ENCODE measurements around the gene HGF. TPM values are rescaled to one million over a fixed set of nuclear protein-coding genes. Genes with fewer than 3 reads are reported as not detected.
"Not testable (repeated sequence)": the region's sequence is repeated elsewhere in the genome, so short reads cannot be mapped to it uniquely, and the experiment has no call there.

The HGF gene
- total and polyA plus RNA-seq, 2 donors (not counting 1 experiment from before 2014, with no cell fraction given): 0.25 TPM; not detected in 1

DNA sequence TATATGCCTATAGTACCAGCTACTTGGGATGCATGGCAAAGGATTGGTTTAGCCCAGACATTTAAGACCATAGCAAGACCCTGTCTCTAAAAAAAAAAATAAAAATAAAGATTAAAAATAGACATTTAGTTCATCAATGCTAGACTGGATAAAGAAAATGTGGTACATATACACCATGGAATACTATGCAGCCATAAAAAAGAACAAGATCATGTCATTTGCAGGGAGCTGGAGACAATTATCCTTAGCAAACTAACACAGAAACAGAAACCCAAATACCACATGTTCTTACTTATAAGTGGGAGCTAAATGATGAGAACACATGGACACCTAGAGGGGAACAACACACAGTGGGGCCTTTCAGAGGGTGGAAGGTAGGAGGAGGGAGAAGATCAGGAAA is 38.5 kb upstream of the HGF start:
- H3K9me3 Mint-ChIP-seq (ENCODE audit: insufficient read depth): not testable (repeated sequence)

GRCh38 chr7:81803267-81803666 is 33.4 kb upstream of the HGF start:
- H3K4me1 Mint-ChIP-seq: no peaks in the 10 kb centered on the region
- TF ChIP-seq CTCF (IDR thresholded peaks at IDR 0.05) (no peak), EZH2 (IDR thresholded peaks at IDR 0.05; ENCODE audit: borderline replicate concordance, insufficient read depth, low read depth, low read length, poor library complexity, severe bottlenecking) (no peak)
- no peak overlapping the region for H3K4me2 ChIP-seq (replicated peaks; ENCODE audit: low read depth, low read length, poor library complexity, severe bottlenecking)
- POLR2A ChIA-PET: no interaction called here
- H3K79me2 ChIP-seq (ENCODE audit: control insufficient read depth, insufficient read depth, low read length): no peaks in the 10 kb centered on the region
- DNase-seq: no peak
- no peak overlapping the region for H3K4me3 Mint-ChIP-seq
- no peak overlapping the region for H3K27ac ChIP-seq (ENCODE audit: low read length in 2 of 2)
- no peak for ATAC-seq (ENCODE audit: low read depth)
- no peak overlapping the region for H2AFZ ChIP-seq (ENCODE audit: insufficient read depth, low read depth, low read length, poor library complexity, severe bottlenecking)
- no peaks in the 10 kb centered on the region for H3K27me3 Mint-ChIP-seq
- WGBS (ENCODE audit: insufficient coverage): 87% methylated on average over 3 of the region's 5 CpGs
- no peaks in the 10 kb centered on the region for H3K27me3 ChIP-seq (replicated peaks in 1 of 4; ENCODE audit: control extremely low read depth in 1 of 4, control insufficient read depth in 3 of 4, insufficient read depth in 4 of 4, low read length in 3 of 4)
- no peak overlapping the region for H3K27ac Mint-ChIP-seq
- H3K9me3 Mint-ChIP-seq (ENCODE audit: insufficient read depth): no peaks in the 10 kb centered on the region
- H4K20me1 ChIP-seq (ENCODE audit: control insufficient read depth, insufficient read depth, low read length, poor library complexity, severe bottlenecking): no peaks in the 10 kb centered on the region
- H3K4me1 ChIP-seq (ENCODE audit: control insufficient read depth in 2 of 2, insufficient read depth in 2 of 2, low read length in 2 of 2): no peaks in the 10 kb centered on the region
- no peaks in the 10 kb centered on the region for H3K36me3 ChIP-seq (replicated peaks in 1 of 2; ENCODE audit: control extremely low read depth in 1 of 2, control insufficient read depth in 1 of 2, extremely low read depth in 1 of 2, insufficient read depth in 2 of 2, low read length in 1 of 2)
- CTCF ChIA-PET: no interaction called here
- H3K9me3 ChIP-seq (ENCODE audit: control extremely low read depth in 1 of 3, control insufficient read depth in 2 of 3, insufficient read depth in 1 of 3, low read length in 2 of 3): no peaks in the 10 kb centered on the region
- H3K9ac ChIP-seq (ENCODE audit: low read length): no peak overlapping the region
- H3K4me3 ChIP-seq (ENCODE audit: control extremely low read depth in 1 of 5, extremely low read depth in 1 of 5, insufficient read depth in 1 of 5, low read depth in 2 of 5, low read length in 4 of 5): no peak overlapping the region
- intact Hi-C loops (cut with micrococcal nuclease): no loop called here

More for the DNA sequence above, 38.5 kb upstream of the HGF start:
- H4K20me1 ChIP-seq (ENCODE audit: control insufficient read depth, insufficient read depth, low read length, poor library complexity, severe bottlenecking); H3K27ac Mint-ChIP-seq; POLR2A ChIA-PET; H3K4me2 ChIP-seq (replicated peaks; ENCODE audit: low read depth, low read length, poor library complexity, severe bottlenecking); intact Hi-C loops (cut with micrococcal nuclease); H3K79me2 ChIP-seq (ENCODE audit: control insufficient read depth, insufficient read depth, low read length); H3K9ac ChIP-seq (ENCODE audit: low read length); H2AFZ ChIP-seq (ENCODE audit: insufficient read depth, low read depth, low read length, poor library complexity, severe bottlenecking); H3K27me3 ChIP-seq (replicated peaks in 1 of 4; ENCODE audit: control extremely low read depth in 1 of 4, control insufficient read depth in 3 of 4, insufficient read depth in 4 of 4, low read length in 3 of 4); H3K27ac ChIP-seq (ENCODE audit: low read length in 2 of 2); H3K4me3 ChIP-seq (ENCODE audit: control extremely low read depth in 1 of 5, extremely low read depth in 1 of 5, insufficient read depth in 1 of 5, low read depth in 2 of 5, low read length in 4 of 5); H3K36me3 ChIP-seq (replicated peaks in 1 of 2; ENCODE audit: control extremely low read depth in 1 of 2, control insufficient read depth in 1 of 2, extremely low read depth in 1 of 2, insufficient read depth in 2 of 2, low read length in 1 of 2); H3K9me3 ChIP-seq (ENCODE audit: control extremely low read depth in 1 of 3, control insufficient read depth in 2 of 3, insufficient read depth in 1 of 3, low read length in 2 of 3); DNase-seq; H3K4me1 ChIP-seq (ENCODE audit: control insufficient read depth in 2 of 2, insufficient read depth in 2 of 2, low read length in 2 of 2); H3K4me1 Mint-ChIP-seq; H3K27me3 Mint-ChIP-seq; H3K4me3 Mint-ChIP-seq; ATAC-seq (ENCODE audit: low read depth): not testable (repeated sequence)
- CTCF ChIA-PET: interaction anchor here (0.7 kb wide), 1 partner anchor 102 kb away, joined by 3 read pairs; no protein-coding TSS in a partner anchor

Measured in B cell (primary cell).